Uterus (tissue), 4 donors: ENCODE results near the gene KLK3. TPM values are rescaled to one million over a fixed set of nuclear protein-coding genes. Genes with fewer than 3 reads are reported as not detected.

ENCODE experiments used
- DNase-seq, 2 donors: peaks; one replicate each; pipeline ENCODE4 v3.0.0-alpha.2; 2019 to 2020
- H3K27ac ChIP-seq, 2 donors: fragments of 200-600 bp; sonication (generic); 1 replicate in 1 of 2; 2 replicates in 1 of 2; pipeline ENCODE4 v1.5.1; 2016 to 2018
- H3K27me3 ChIP-seq, 2 donors: fragments of 200-600 bp; sonication (generic); one replicate each; pipeline ENCODE4 v1.5.1; 2018 to 2019; ENCODE audit warnings: control low read depth in 1 of 2
- H3K36me3 ChIP-seq, 2 donors: fragments of 200-600 bp; sonication (generic); one replicate each; pipeline ENCODE4 v1.5.1; 2019; ENCODE audit warnings: control low read depth in 1 of 2
- H3K4me1 ChIP-seq, 2 donors: fragments of 200-600 bp; sonication (generic); one replicate each; pipeline ENCODE4 v1.5.1; 2018 to 2019; ENCODE audit warnings: control low read depth in 1 of 2
- H3K4me3 ChIP-seq, 2 donors: fragments of 200-600 bp; sonication (generic); 1 replicate in 1 of 2; 2 replicates in 1 of 2; pipeline ENCODE4 v1.5.1; 2018 to 2019; ENCODE audit warnings: mild to moderate bottlenecking in 1 of 2
- H3K9me3 ChIP-seq, 2 donors: fragments of 200-600 bp; sonication (generic); one replicate each; pipeline ENCODE4 v1.5.1; 2019; ENCODE audit warnings: control low read depth in 1 of 2
- POLR2A ChIP-seq, 2 donors: fragments of 450-650 bp; IDR thresholded peaks; one replicate each; pipeline ENCODE4 v1.6.1; 2016; ENCODE audit warnings: antibody characterized with exemption in 2 of 2, mild to moderate bottlenecking in 1 of 2, moderate library complexity in 1 of 2
- intact Hi-C: fragments of 100-400 bp; cut with DNase I; formaldehyde crosslinking; loops from one replicate; pipeline ENCODE4 v1.15.1; 2023; ENCODE audit warnings: low total_unique reads
- total RNA-seq, 4 donors: library from RNA; depleted of rRNA in 3 of 4; stranded (reverse); fragments of >200 nt in 3 of 4; gene quantifications; one replicate each; pipeline versions ENCODE4 v1.1.0 to v1.2.4, GENCODE V29; 2014 to 2023
- TF ChIP-seq, protein P1 (sequence below), 4 experiments: fragments of 200-600 bp in 2 of 4; fragments of 450-650 bp in 2 of 4; sonication (generic) in 2 of 4; IDR thresholded peaks; one replicate each; pipeline ENCODE4 v1.5.1; 2016 to 2019; ENCODE audit warnings: antibody characterized with exemption in 4 of 4, mild to moderate bottlenecking in 2 of 4, moderate library complexity in 1 of 4
- donor health status: DM: yes; HTN: yes; CAD: no.

KLK3 gene
- total RNA-seq, 4 donors from 2014 or later = 1.4 TPM; not detected in 3

DNA sequence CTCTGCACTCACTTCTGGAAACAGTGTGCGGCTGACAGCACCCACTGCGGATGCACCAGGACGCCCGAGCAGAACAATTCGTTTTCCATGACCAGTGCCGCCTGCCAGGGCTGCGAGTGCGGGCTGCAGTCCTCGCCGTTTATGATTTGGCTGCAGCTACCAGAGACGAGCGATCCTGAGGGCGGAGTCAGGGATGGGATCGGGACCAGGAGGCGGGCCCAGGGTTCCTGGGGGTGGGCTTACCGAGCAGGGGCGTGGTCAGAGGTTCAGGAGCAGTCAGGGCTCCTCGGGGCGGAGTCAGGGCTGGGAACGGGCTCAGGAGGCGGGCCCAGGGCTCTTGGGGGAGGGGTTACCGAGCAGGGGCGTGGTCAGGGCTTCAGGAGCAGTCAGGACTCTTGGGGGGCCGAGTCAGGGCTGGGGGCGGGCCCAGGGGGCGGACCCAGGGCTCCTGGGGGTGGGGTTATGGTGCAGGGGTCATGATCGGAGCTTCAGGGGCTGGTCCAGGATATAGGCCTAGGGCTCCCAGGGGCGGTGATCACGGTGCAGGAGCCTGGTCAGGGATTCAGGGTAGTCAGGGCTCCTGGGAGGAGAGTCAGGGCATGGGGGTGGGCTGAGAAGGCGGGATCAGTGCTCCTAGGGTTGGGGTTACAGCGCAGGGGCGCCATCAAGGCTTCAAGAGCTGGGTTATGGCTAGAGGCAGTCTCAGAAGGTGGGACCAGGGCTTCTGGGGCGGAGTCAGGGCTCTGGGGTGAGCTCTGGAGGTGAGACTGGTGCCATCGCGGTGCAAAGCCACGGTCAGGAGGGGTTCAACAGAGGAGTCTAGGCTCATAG is 54.7 kb downstream of the KLK3 start:
- intact Hi-C loops = no loop called here
- peak in 1 of 2 donors; percentile 19 for DNase-seq
- Histone ChIP-seq H3K9me3 (no peaks in the 10 kb centered on the region), H3K27ac (no peak overlapping the region), H3K36me3 (no peaks in the 10 kb centered on the region), H3K4me1 (no peaks in the 10 kb centered on the region), H3K27me3 (peaks cover 0 to 7% of the 10 kb centered on the region in 2 donors), H3K4me3 (no peak overlapping the region)
- TF ChIP-seq, protein P1, sequence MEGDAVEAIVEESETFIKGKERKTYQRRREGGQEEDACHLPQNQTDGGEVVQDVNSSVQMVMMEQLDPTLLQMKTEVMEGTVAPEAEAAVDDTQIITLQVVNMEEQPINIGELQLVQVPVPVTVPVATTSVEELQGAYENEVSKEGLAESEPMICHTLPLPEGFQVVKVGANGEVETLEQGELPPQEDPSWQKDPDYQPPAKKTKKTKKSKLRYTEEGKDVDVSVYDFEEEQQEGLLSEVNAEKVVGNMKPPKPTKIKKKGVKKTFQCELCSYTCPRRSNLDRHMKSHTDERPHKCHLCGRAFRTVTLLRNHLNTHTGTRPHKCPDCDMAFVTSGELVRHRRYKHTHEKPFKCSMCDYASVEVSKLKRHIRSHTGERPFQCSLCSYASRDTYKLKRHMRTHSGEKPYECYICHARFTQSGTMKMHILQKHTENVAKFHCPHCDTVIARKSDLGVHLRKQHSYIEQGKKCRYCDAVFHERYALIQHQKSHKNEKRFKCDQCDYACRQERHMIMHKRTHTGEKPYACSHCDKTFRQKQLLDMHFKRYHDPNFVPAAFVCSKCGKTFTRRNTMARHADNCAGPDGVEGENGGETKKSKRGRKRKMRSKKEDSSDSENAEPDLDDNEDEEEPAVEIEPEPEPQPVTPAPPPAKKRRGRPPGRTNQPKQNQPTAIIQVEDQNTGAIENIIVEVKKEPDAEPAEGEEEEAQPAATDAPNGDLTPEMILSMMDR (IDR thresholded peaks at IDR 0.05) = no peak
- no peak for TF ChIP-seq POLR2A (IDR thresholded peaks at IDR 0.05)

Other genes starting within 250 kb of the KLK3 start
- gene SYT3, start 215.0 kb upstream of the KLK3 start, total RNA-seq = under 1 TPM in 1 of 4 donors, not detected in 3; 0.14 TPM
- not detected for gene C19orf81, start 205.5 kb upstream of the KLK3 start, total RNA-seq
- gene SHANK1, start 135.1 kb upstream of the KLK3 start, total RNA-seq = 1 to 10 TPM in 2 of 4 donors, not detected in 2; 4.0 to 6.5 TPM
- 100 to 1,000 TPM in 1 of 4 donors, 10 to 100 TPM in 1, 1 to 10 TPM in 2; 1.5 to 105 (median 10.9) TPM for gene CLEC11A, start 131.6 kb upstream of the KLK3 start, total RNA-seq
- not detected for gene GPR32, start 84.5 kb upstream of the KLK3 start, total RNA-seq
- gene ACP4, start 64.5 kb upstream of the KLK3 start, total RNA-seq = not detected
- under 1 TPM in 1 of 4 donors, not detected in 3; 0.82 TPM for gene KLK1, start 31.1 kb upstream of the KLK3 start, total RNA-seq
- not detected for gene KLK15, start 21.3 kb upstream of the KLK3 start, total RNA-seq
- under 1 TPM in 1 of 4 donors, not detected in 3; 0.41 TPM for gene KLK2, start 18.5 kb downstream of the KLK3 start, total RNA-seq
- 1 to 10 TPM in 1 of 4 donors, not detected in 3; 3.4 TPM for gene KLK4, start 56.5 kb downstream of the KLK3 start, total RNA-seq
- 1 to 10 TPM in 1 of 4 donors, under 1 TPM in 1, not detected in 2; 0.69 to 1.0 TPM for gene KLK5, start 98.1 kb downstream of the KLK3 start, total RNA-seq
- 1 to 10 TPM in 1 of 4 donors, under 1 TPM in 1, not detected in 2; 0.46 to 1.0 TPM for gene KLK6, start 114.7 kb downstream of the KLK3 start, total RNA-seq
- gene KLK7, start 129.0 kb downstream of the KLK3 start, total RNA-seq = 1 to 10 TPM in 1 of 4 donors, under 1 TPM in 1, not detected in 2; 0.14 to 1.1 TPM
- 1 to 10 TPM in 1 of 4 donors, not detected in 3; 4.8 TPM for gene KLK8, start 146.7 kb downstream of the KLK3 start, total RNA-seq
- gene KLK10, start 164.8 kb downstream of the KLK3 start, total RNA-seq = 1 to 10 TPM in 2 of 4 donors, not detected in 2; 3.8 to 4.1 TPM
- gene KLK11, start 171.7 kb downstream of the KLK3 start, total RNA-seq = 1 to 10 TPM in 2 of 4 donors, not detected in 2; 1.3 to 2.0 TPM
- not detected for gene KLK12, start 180.1 kb downstream of the KLK3 start, total RNA-seq
- not detected for gene KLK13, start 210.2 kb downstream of the KLK3 start, total RNA-seq
- gene KLK14, start 228.0 kb downstream of the KLK3 start, total RNA-seq = under 1 TPM in 1 of 4 donors, not detected in 3; 0.76 TPM